Measurements from ENCODE around the gene SERINC5. TPM values are rescaled to one million over a fixed set of nuclear protein-coding genes. Genes with fewer than 3 reads are reported as not detected.
"Not testable (repeated sequence)": the region's sequence is repeated elsewhere in the genome, so short reads cannot be mapped to it uniquely, and the experiment has no call there.

SERINC5 gene
- total and polyA plus RNA-seq, 9 donors: 13.1 to 23.5 (median 16.7) TPM

DNA sequence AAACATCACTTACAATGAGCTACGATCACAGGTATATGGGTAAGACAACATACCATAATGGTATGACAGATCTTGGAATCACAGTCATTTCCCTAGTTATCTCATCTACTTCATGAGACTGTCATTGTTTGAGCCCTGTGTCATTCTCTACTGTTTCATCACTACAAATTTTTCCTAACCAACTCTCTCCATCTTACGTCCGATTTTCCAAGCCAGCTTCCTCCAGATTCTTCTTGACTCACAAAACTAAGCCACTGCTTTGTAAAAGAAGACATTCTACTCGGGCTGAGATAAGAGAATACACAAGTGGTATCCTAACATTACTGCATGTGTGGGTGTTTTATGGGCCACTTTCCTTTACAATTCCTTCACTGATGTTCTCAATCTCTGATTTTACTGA, 49.6 kb downstream of the SERINC5 start:
- H3K4me1 ChIP-seq (ENCODE audit: control insufficient read depth, insufficient read depth, low read length): no peaks in the 10 kb centered on the region
- DNase-seq: no peak
- no peaks in the 10 kb centered on the region for H3K9me3 ChIP-seq (replicated peaks; ENCODE audit: control insufficient read depth, low read depth, low read length)
- no CpG with 5 or more reads among the region's 4 CpGs for WGBS (ENCODE audit: insufficient coverage)
- no peak overlapping the region for H3K4me3 ChIP-seq (ENCODE audit: low read length)
- peaks cover 20% of the 10 kb centered on the region for H3K36me3 ChIP-seq (ENCODE audit: control insufficient read depth, insufficient read depth, low read length)
- no peak overlapping the region for H3K27ac ChIP-seq (ENCODE audit: low read length)
- H3K27me3 ChIP-seq (ENCODE audit: control insufficient read depth, insufficient read depth, low read length): no peaks in the 10 kb centered on the region

DNA sequence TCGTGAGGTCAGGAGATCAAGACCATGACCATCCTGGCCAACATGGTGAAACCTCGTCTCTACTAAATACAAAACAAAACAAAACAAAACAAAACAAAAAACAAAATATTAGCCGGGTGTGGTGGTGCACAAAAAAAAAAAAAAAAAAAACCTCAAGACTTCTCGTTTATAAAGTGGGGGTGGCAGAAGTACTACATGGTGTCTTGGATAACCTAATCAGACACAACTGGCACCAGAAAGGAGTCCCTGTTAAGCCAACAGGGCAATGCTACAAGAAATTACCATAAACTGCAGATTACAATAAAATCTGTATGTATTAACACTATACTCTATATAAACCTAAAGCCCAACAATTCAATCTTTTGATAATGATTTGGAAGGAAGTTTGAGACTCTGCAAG, 50.0 kb downstream of the SERINC5 start:
- 100% methylated on average over 1 of the region's 4 CpGs for WGBS (ENCODE audit: insufficient coverage)
- DNase-seq: no peak
- Histone ChIP-seq H3K4me1 (ENCODE audit: control insufficient read depth, insufficient read depth, low read length) (no peaks in the 10 kb centered on the region), H3K27me3 (ENCODE audit: control insufficient read depth, insufficient read depth, low read length) (no peaks in the 10 kb centered on the region), H3K4me3 (ENCODE audit: low read length) (no peak overlapping the region), H3K9me3 (replicated peaks; ENCODE audit: control insufficient read depth, low read depth, low read length) (no peaks in the 10 kb centered on the region), H3K36me3 (ENCODE audit: control insufficient read depth, insufficient read depth, low read length) (peaks cover 21% of the 10 kb centered on the region), H3K27ac (ENCODE audit: low read length) (no peak overlapping the region)

- no peaks in the 10 kb centered on the region for H3K27me3 ChIP-seq (ENCODE audit: control insufficient read depth, insufficient read depth, low read length)
- WGBS (ENCODE audit: insufficient coverage): 80% methylated on average over 3 of the region's 10 CpGs
- no peak overlapping the region for H3K4me3 ChIP-seq (ENCODE audit: low read length)
- peak; percentile 32 for DNase-seq
- H3K36me3 ChIP-seq (ENCODE audit: control insufficient read depth, insufficient read depth, low read length): peaks cover 21% of the 10 kb centered on the region
- H3K4me1 ChIP-seq (ENCODE audit: control insufficient read depth, insufficient read depth, low read length): no peaks in the 10 kb centered on the region
- H3K9me3 ChIP-seq (replicated peaks; ENCODE audit: control insufficient read depth, low read depth, low read length): no peaks in the 10 kb centered on the region
- H3K27ac ChIP-seq (ENCODE audit: low read length): peak overlapping the region; percentile 29
Observed at GRCh38 chr5:80204808-80205614, 50.8 kb downstream of the SERINC5 start.

- H3K4me1 ChIP-seq (ENCODE audit: control insufficient read depth, insufficient read depth, low read length); H3K4me3 ChIP-seq (ENCODE audit: low read length); H3K9me3 ChIP-seq (replicated peaks; ENCODE audit: control insufficient read depth, low read depth, low read length); H3K27ac ChIP-seq (ENCODE audit: low read length); H3K27me3 ChIP-seq (ENCODE audit: control insufficient read depth, insufficient read depth, low read length); DNase-seq: not testable (repeated sequence)
- WGBS (ENCODE audit: insufficient coverage): 86% methylated on average over 3 of the region's 7 CpGs
- H3K36me3 ChIP-seq (ENCODE audit: control insufficient read depth, insufficient read depth, low read length): peaks cover 21% of the 10 kb centered on the region
Observed at GRCh38 chr5:80201763-80202162, 54.1 kb downstream of the SERINC5 start.

DNA sequence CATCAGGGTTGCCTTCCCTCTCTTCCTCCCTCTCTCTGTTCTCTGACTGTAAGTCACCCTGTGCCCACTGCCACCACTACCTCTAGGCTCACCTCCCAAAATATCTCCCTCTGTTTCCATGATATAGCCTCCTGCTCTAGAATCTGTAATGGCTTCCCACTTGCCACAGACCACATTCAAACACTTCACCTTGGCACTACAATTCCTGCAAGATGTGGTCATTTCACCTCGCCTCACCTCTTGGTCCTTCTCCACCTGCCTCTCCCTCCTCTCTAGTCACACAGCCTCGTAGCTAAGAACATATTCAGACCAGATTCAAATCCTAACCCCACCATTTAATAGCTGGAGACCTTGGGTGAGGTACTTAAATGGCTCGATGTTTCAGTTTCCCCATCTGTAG, 56.9 kb downstream of the SERINC5 start:
- Histone ChIP-seq H3K36me3 (ENCODE audit: control insufficient read depth, insufficient read depth, low read length) (peaks cover 21% of the 10 kb centered on the region), H3K27ac (ENCODE audit: low read length) (no peak overlapping the region), H3K4me1 (ENCODE audit: control insufficient read depth, insufficient read depth, low read length) (peaks cover 17% of the 10 kb centered on the region), H3K9me3 (replicated peaks; ENCODE audit: control insufficient read depth, low read depth, low read length) (no peaks in the 10 kb centered on the region), H3K27me3 (ENCODE audit: control insufficient read depth, insufficient read depth, low read length) (no peaks in the 10 kb centered on the region), H3K4me3 (ENCODE audit: low read length) (no peak overlapping the region)
- WGBS (ENCODE audit: insufficient coverage): no CpG with 5 or more reads among the region's 3 CpGs
- no peak for DNase-seq

GRCh38 chr5:80198399-80198798, 57.4 kb downstream of the SERINC5 start:
- no peak for DNase-seq
- no peaks in the 10 kb centered on the region for H3K27me3 ChIP-seq (ENCODE audit: control insufficient read depth, insufficient read depth, low read length)
- H3K4me1 ChIP-seq (ENCODE audit: control insufficient read depth, insufficient read depth, low read length): peaks cover 23% of the 10 kb centered on the region
- H3K9me3 ChIP-seq (replicated peaks; ENCODE audit: control insufficient read depth, low read depth, low read length): no peaks in the 10 kb centered on the region
- WGBS (ENCODE audit: insufficient coverage): 69% methylated on average over 5 of the region's 11 CpGs
- H3K27ac ChIP-seq (ENCODE audit: low read length): peak overlapping the region; percentile 13
- no peak overlapping the region for H3K4me3 ChIP-seq (ENCODE audit: low read length)
- H3K36me3 ChIP-seq (ENCODE audit: control insufficient read depth, insufficient read depth, low read length): peaks cover 17% of the 10 kb centered on the region

GRCh38 chr5:80195837-80196400, 59.9 kb downstream of the SERINC5 start:
- Histone ChIP-seq H3K4me1 (ENCODE audit: control insufficient read depth, insufficient read depth, low read length) (peaks cover 44% of the 10 kb centered on the region), H3K27ac (ENCODE audit: low read length) (no peak overlapping the region), H3K36me3 (ENCODE audit: control insufficient read depth, insufficient read depth, low read length) (no peaks in the 10 kb centered on the region), H3K27me3 (ENCODE audit: control insufficient read depth, insufficient read depth, low read length) (no peaks in the 10 kb centered on the region), H3K9me3 (replicated peaks; ENCODE audit: control insufficient read depth, low read depth, low read length) (no peaks in the 10 kb centered on the region), H3K4me3 (ENCODE audit: low read length) (no peak overlapping the region)
- DNase-seq: no peak
- WGBS (ENCODE audit: insufficient coverage): 20% methylated on average over 3 of the region's 6 CpGs

GRCh38 chr5:80194468-80194867, 61.4 kb downstream of the SERINC5 start:
- H3K4me3 ChIP-seq (ENCODE audit: low read length): no peak overlapping the region
- H3K27ac ChIP-seq (ENCODE audit: low read length): peak overlapping the region; percentile 79
- DNase-seq: peak; percentile 37

GRCh38 chr5:80193401-80193800, 62.4 kb downstream of the SERINC5 start:
- no peaks in the 10 kb centered on the region for H3K9me3 ChIP-seq (replicated peaks; ENCODE audit: control insufficient read depth, low read depth, low read length)
- no peaks in the 10 kb centered on the region for H3K27me3 ChIP-seq (ENCODE audit: control insufficient read depth, insufficient read depth, low read length)
- DNase-seq: peak; percentile 69
- no peaks in the 10 kb centered on the region for H3K36me3 ChIP-seq (ENCODE audit: control insufficient read depth, insufficient read depth, low read length)
- peak overlapping the region; percentile 79 for H3K27ac ChIP-seq (ENCODE audit: low read length)
- 3% methylated on average over 4 of the region's 7 CpGs for WGBS (ENCODE audit: insufficient coverage)
- H3K4me1 ChIP-seq (ENCODE audit: control insufficient read depth, insufficient read depth, low read length): peaks cover 47% of the 10 kb centered on the region
- no peak overlapping the region for H3K4me3 ChIP-seq (ENCODE audit: low read length)

More at GRCh38 chr5:80194468-80194867, 61.4 kb downstream of the SERINC5 start:
- Histone ChIP-seq H3K36me3 (ENCODE audit: control insufficient read depth, insufficient read depth, low read length) (no peaks in the 10 kb centered on the region), H3K4me1 (ENCODE audit: control insufficient read depth, insufficient read depth, low read length) (peaks cover 47% of the 10 kb centered on the region), H3K27me3 (ENCODE audit: control insufficient read depth, insufficient read depth, low read length) (no peaks in the 10 kb centered on the region), H3K9me3 (replicated peaks; ENCODE audit: control insufficient read depth, low read depth, low read length) (no peaks in the 10 kb centered on the region)
- 56% methylated on average over 1 of the region's 4 CpGs for WGBS (ENCODE audit: insufficient coverage)

DNA sequence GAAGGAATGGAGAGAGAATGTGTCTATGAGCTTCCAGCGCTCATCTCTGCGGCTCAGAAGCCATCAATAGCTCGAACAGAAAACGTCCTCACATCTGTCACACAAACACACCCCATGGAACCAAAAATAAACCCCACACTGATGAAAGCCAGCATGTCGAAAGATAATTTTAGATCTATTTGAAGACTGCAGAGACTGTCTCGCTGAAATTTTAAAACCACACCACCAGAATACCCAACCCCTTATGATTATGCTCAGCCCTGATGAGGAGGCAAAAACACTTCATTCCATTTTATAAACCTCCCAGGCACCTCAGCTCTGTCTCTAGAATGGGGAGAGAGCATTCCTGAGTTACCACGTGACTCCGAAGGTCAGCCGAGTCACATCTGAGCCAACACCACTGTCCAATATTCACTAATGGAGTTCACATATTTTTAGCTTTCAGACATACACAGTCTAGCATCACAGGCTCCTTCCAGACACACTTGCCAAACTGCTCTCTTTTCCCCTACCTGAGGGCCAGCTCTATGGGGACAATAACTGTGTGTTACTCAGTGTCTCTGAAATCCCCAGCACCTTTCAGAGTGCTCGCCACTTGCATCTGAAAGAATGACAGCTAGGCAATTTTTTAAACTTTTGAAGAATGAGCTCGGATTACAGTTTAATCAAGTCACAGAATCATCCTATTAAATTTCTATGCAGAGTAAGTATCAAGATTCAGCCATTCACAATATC, 63.2 kb downstream of the SERINC5 start:
- DNase-seq: peak; percentile 90
- no peaks in the 10 kb centered on the region for H3K9me3 ChIP-seq (replicated peaks; ENCODE audit: control insufficient read depth, low read depth, low read length)
- no peaks in the 10 kb centered on the region for H3K36me3 ChIP-seq (ENCODE audit: control insufficient read depth, insufficient read depth, low read length)
- H3K4me1 ChIP-seq (ENCODE audit: control insufficient read depth, insufficient read depth, low read length): peaks cover 45% of the 10 kb centered on the region
- H3K27me3 ChIP-seq (ENCODE audit: control insufficient read depth, insufficient read depth, low read length): no peaks in the 10 kb centered on the region
- peak overlapping the region; percentile 79 for H3K27ac ChIP-seq (ENCODE audit: low read length)
- H3K4me3 ChIP-seq (ENCODE audit: low read length): no peak overlapping the region
- no CpG with 5 or more reads among the region's 11 CpGs for WGBS (ENCODE audit: insufficient coverage)

Measured in muscle of leg (tissue), 11 donors.